Activated CD4-positive, CD25-positive, alpha-beta regulatory T cell treated with anti-CD3 and anti-CD28 coated beads, Interleukin-2, amount 50 U/mL, for 72 hours (primary cell): ENCODE measurements around the gene NPY2R.

Experiments
- DNase-seq: peaks from one replicate; pipeline ENCODE4 v3.0.0; 2021

The NPY2R gene

GRCh38 chr4:155252327-155252726 lies 43.9 kb downstream of the NPY2R start:
- DNase-seq: no peak

- no peak for DNase-seq
Measured at GRCh38 chr4:155263480-155263879, 55.0 kb downstream of the NPY2R start.

- DNase-seq: no peak
Measured at GRCh38 chr4:155265113-155265512, 56.7 kb downstream of the NPY2R start.
